ENCODE data around the gene KATNAL1. TPM values are rescaled to one million over a fixed set of nuclear protein-coding genes. Genes with fewer than 3 reads are reported as not detected.

The KATNAL1 gene
- total RNA-seq, 1 donor from 2014 or later, result 22.7 TPM

GRCh38 chr13:30192320-30193093 is 114.8 kb downstream of the KATNAL1 start:
- H3K4me3 Mint-ChIP-seq (ENCODE audit: low read depth), result no peak overlapping the region
- no peak for TF ChIP-seq CTCF (IDR thresholded peaks at IDR 0.05; ENCODE audit: unreplicated experiment)
- peak overlapping the region; percentile 22 for H3K27ac Mint-ChIP-seq
- peaks cover 4% of the 10 kb centered on the region for H3K27me3 Mint-ChIP-seq
- no peaks in the 10 kb centered on the region for H3K36me3 Mint-ChIP-seq (ENCODE audit: insufficient read depth)
- H3K9me3 Mint-ChIP-seq (ENCODE audit: low read depth), result no peaks in the 10 kb centered on the region
- DNase-seq (ENCODE audit: low spot score, unreplicated experiment), result no peak
- peaks cover 17% of the 10 kb centered on the region for H3K4me1 Mint-ChIP-seq (ENCODE audit: low read depth)

DNA sequence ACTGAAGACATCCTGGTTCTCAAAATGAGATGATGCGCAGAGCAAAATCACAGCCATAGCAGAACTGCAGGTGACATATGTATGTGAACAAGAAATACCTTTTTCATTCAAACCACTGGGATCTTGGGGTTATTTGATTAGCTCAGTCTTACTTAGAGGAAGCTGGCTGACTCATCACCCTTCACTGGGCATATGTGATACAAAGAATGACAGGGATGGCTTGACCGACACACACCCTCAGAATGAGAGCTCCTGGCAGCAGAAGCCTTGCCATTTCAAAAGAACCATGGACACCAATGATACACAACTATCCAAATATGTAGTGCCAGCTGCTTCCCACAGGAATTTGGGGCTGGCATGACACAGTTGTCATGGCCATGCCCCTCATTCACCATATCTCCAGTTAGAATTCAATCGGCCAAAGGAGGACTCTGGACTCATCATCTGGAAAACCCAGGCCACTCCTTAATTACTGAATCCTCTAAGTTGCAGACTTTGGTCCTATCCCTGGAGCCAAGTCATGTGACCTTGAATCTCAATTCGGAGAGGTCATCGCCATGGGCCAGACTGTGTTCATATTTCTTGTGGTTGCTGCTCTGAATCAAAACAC is 115.8 kb downstream of the KATNAL1 start:
- no peak for DNase-seq (ENCODE audit: low spot score, unreplicated experiment)
- Mint-ChIP-seq H3K27ac (no peak overlapping the region), H3K27me3 (peaks cover 4% of the 10 kb centered on the region), H3K4me3 (ENCODE audit: low read depth) (no peak overlapping the region), H3K36me3 (ENCODE audit: insufficient read depth) (no peaks in the 10 kb centered on the region), H3K9me3 (ENCODE audit: low read depth) (no peaks in the 10 kb centered on the region), H3K4me1 (ENCODE audit: low read depth) (peaks cover 21% of the 10 kb centered on the region)
- no peak for TF ChIP-seq CTCF (IDR thresholded peaks at IDR 0.05; ENCODE audit: unreplicated experiment)

DNA sequence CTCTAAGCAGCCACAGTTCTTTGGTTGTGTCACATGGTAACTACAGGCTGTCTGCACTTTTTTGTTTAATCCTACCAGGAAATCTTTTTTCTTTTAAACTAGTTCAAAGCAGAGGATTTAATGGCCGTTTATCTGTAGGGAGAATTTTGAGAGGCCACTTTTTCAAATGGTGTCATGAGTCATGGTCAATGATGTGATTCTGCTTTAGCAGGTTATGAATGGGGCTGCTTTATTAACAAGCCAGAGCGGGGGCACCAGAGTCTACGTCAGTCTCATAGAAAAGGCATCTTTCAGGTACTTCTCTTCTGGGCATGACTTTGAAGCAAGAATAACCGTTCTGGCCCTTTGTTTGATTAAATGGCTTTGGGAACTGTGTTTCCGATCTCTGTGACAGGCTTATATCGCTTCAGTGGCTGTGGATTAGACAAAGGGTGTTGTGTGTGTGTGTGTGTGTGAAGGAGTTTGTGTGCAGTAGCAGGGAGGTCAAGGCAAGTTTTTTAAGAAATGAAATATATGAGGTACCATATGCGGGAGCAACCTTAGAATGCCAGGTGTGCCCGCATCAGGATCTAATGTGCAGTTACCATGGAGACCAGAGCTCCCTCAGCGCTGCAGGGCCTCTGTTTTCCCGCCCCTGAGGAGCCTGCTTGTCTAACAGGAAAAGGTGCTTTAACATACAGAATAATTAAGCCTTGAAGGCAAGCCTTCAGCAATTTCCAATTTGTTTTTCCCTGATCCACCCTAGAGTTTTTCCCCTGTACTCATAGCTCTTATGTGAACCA is 120.5 kb downstream of the KATNAL1 start:
- Mint-ChIP-seq H3K36me3 (ENCODE audit: insufficient read depth) (no peaks in the 10 kb centered on the region), H3K27me3 (no peaks in the 10 kb centered on the region)

GRCh38 chr13:30181888-30182651 is 125.3 kb downstream of the KATNAL1 start:
- H3K27me3 Mint-ChIP-seq, result no peaks in the 10 kb centered on the region
- H3K27ac Mint-ChIP-seq, result no peak overlapping the region
- TF ChIP-seq CTCF (IDR thresholded peaks at IDR 0.05; ENCODE audit: unreplicated experiment), result no peak
- no peaks in the 10 kb centered on the region for H3K36me3 Mint-ChIP-seq (ENCODE audit: insufficient read depth)
- no peak overlapping the region for H3K4me3 Mint-ChIP-seq (ENCODE audit: low read depth)
- no peak for DNase-seq (ENCODE audit: low spot score, unreplicated experiment)
- peaks cover 3% of the 10 kb centered on the region for H3K4me1 Mint-ChIP-seq (ENCODE audit: low read depth)
- H3K9me3 Mint-ChIP-seq (ENCODE audit: low read depth), result peaks cover 7% of the 10 kb centered on the region

More for the DNA sequence above, 120.5 kb downstream of the KATNAL1 start:
- H3K27ac Mint-ChIP-seq, result no peak overlapping the region
- DNase-seq (ENCODE audit: low spot score, unreplicated experiment), result no peak
- peaks cover 7% of the 10 kb centered on the region for H3K9me3 Mint-ChIP-seq (ENCODE audit: low read depth)
- TF ChIP-seq CTCF (IDR thresholded peaks at IDR 0.05; ENCODE audit: unreplicated experiment), result no peak
- H3K4me1 Mint-ChIP-seq (ENCODE audit: low read depth), result peaks cover 6% of the 10 kb centered on the region
- H3K4me3 Mint-ChIP-seq (ENCODE audit: low read depth), result no peak overlapping the region
